MM.1S (cell line): Measurements from ENCODE around the gene STX12.

Experiments
- EZH2 ChIP-seq: fragments of 300-600 bp; sonication (generic); optimal IDR thresholded peaks from 2 replicates; pipeline ENCODE3; 2017; ENCODE audit warnings: low read depth, mild to moderate bottlenecking, antibody characterized with exemption, low read length, mixed read lengths
- TF ChIP-seq, protein P1 (sequence below): fragments of 300-600 bp; sonication (generic); IDR thresholded peaks from 2 replicates; pipeline ENCODE4 v1.5.1; 2016; ENCODE audit warnings: antibody characterized with exemption, low read length, mixed read lengths

DNA sequence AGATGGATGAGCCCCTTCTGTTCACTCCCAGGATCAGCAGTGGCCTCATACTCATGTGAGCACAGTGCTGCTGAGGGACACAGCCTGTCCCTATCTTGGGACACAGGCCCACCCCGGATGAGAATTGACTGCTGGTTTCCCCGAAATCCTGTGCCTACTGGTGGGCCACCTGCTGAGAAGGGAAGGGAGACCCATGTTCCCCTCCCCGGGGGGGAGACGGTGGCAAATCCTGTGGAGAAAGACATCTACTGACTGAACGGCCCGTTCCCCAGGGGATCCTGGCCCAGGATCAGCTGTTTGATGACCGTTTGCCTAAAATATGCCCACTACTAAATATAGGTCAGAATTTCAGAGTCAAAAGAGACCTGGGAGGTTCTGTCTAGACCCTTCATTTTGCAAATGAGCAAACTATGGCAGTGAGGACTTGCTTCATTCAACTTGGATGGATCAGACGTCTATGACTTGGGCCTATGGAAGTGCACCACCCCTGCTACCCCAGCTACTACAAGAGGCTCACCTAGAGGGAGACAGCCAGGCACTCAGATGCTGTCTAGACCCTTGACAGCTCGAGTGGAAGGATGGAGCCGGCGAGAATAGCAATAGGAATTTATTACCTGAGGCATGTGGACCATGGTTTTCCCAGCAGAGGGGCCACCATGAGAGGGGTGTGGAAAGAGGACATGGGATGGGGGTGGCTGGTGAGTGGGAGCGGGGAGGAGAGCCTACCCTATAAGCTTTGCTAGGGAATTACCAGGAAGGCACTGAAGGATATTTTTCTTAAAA lies 83.7 kb downstream of the STX12 start:
- TF ChIP-seq, protein P1, sequence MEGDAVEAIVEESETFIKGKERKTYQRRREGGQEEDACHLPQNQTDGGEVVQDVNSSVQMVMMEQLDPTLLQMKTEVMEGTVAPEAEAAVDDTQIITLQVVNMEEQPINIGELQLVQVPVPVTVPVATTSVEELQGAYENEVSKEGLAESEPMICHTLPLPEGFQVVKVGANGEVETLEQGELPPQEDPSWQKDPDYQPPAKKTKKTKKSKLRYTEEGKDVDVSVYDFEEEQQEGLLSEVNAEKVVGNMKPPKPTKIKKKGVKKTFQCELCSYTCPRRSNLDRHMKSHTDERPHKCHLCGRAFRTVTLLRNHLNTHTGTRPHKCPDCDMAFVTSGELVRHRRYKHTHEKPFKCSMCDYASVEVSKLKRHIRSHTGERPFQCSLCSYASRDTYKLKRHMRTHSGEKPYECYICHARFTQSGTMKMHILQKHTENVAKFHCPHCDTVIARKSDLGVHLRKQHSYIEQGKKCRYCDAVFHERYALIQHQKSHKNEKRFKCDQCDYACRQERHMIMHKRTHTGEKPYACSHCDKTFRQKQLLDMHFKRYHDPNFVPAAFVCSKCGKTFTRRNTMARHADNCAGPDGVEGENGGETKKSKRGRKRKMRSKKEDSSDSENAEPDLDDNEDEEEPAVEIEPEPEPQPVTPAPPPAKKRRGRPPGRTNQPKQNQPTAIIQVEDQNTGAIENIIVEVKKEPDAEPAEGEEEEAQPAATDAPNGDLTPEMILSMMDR: no peak
- no peak for TF ChIP-seq EZH2
